Measurements from ENCODE around the gene AKAP9.

AKAP9 gene

DNA sequence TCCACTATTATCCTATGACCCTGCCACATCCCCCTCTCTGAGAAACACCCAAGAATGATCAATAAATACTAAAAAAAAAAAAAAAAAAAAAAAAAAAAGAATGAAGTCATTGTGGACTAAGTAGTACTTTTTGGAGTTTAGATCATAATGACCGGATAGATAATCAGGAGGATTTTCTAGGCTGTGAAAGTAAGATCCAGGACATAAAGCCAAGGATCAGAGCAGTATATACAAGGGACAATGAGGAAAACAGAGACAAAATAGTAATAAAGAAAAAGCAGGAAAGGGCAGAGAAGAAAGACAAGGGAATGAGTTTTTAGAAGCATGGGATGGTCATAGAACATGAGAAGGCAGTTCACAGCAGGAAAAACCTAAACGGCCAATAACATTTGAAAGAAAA is 87.6 kb downstream of the AKAP9 start:
- DNase-seq (ENCODE audit: extremely low read depth, low read depth) = no peak
- TF ChIP-seq, protein P1, sequence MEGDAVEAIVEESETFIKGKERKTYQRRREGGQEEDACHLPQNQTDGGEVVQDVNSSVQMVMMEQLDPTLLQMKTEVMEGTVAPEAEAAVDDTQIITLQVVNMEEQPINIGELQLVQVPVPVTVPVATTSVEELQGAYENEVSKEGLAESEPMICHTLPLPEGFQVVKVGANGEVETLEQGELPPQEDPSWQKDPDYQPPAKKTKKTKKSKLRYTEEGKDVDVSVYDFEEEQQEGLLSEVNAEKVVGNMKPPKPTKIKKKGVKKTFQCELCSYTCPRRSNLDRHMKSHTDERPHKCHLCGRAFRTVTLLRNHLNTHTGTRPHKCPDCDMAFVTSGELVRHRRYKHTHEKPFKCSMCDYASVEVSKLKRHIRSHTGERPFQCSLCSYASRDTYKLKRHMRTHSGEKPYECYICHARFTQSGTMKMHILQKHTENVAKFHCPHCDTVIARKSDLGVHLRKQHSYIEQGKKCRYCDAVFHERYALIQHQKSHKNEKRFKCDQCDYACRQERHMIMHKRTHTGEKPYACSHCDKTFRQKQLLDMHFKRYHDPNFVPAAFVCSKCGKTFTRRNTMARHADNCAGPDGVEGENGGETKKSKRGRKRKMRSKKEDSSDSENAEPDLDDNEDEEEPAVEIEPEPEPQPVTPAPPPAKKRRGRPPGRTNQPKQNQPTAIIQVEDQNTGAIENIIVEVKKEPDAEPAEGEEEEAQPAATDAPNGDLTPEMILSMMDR (IDR thresholded peaks at IDR 0.05; ENCODE audit: low read depth, low read length, missing control alignments) = no peak
- H3K4me3 ChIP-seq (replicated peaks; ENCODE audit: low read depth, low read length) = no peak overlapping the region

DNA sequence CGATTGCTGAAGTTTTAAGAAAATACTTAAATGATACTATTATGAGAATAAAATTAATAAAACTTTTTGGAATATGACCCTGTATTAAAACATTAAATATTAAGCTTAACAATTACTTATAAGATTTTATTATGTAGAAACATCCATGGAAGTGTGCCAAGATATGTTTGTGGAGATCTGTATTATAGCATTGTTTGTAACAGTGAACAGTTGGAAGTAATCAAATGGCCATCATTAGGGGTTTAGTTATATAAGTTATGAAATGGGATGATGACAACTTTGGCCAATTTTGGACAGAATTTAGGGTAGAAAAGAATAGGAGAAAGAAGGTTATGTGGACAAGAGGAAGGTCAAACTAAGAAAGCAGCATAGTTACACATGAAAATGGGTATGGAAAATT is 88.0 kb downstream of the AKAP9 start:
- H3K4me3 ChIP-seq (replicated peaks; ENCODE audit: low read depth, low read length) = no peak overlapping the region
- DNase-seq (ENCODE audit: extremely low read depth, low read depth) = no peak
- TF ChIP-seq, protein P1 (IDR thresholded peaks at IDR 0.05; ENCODE audit: low read depth, low read length, missing control alignments) = no peak

DNA sequence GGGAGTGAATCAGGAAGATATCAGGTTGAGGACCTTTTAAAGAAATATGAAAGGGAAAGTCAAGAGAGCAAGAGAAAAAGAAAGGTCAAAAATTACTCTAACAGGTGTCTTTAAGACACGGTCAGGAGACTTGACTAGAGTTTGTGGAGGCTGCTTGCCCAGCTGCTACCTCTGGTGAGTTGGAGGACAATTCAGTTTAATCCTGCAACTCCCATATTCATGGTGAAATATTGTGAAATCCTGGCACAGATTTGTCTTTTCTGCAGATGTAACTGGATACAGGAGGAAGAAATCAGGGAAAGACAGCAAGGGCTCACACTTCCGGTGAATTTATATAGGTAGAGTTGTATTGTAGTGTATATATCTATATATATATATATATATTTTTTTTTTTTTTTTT is 93.5 kb downstream of the AKAP9 start:
- TF ChIP-seq, protein P1 (IDR thresholded peaks at IDR 0.05; ENCODE audit: low read depth, low read length, missing control alignments) = no peak

DNA sequence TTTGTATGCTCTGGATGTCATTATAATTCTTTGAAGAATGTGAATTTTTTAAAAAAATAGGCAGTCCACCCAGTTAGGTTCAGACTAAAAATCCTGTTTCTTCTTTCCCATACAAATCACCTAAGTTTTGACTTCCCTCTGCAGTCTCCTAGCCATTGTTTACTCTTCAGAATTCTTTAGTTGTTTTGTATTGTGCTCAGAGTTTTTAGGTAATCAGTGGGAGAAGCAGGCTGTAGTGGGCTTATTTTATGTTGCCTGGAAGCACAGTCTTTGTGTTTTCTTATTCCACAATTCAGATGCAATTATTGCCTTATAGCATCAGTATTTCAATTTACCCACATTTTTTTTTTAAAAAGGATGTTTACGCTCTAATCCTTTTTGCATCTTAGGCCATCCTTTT is 94.9 kb downstream of the AKAP9 start:
- TF ChIP-seq, protein P1 (IDR thresholded peaks at IDR 0.05; ENCODE audit: low read depth, low read length, missing control alignments) = no peak
- no peak overlapping the region for H3K4me3 ChIP-seq (replicated peaks; ENCODE audit: low read depth, low read length)
- no peak for DNase-seq (ENCODE audit: extremely low read depth, low read depth)

More for the DNA sequence above, 93.5 kb downstream of the AKAP9 start:
- no peak overlapping the region for H3K4me3 ChIP-seq (replicated peaks; ENCODE audit: low read depth, low read length)
- no peak for DNase-seq (ENCODE audit: extremely low read depth, low read depth)

GRCh38 chr7:92039900-92040299 is 99.2 kb downstream of the AKAP9 start:
- H3K4me3 ChIP-seq (replicated peaks; ENCODE audit: low read depth, low read length) = no peak overlapping the region
- TF ChIP-seq, protein P1 (IDR thresholded peaks at IDR 0.05; ENCODE audit: low read depth, low read length, missing control alignments) = no peak
- DNase-seq (ENCODE audit: extremely low read depth, low read depth) = no peak

GRCh38 chr7:92042056-92042737 is 101.5 kb downstream of the AKAP9 start:
- no peak for DNase-seq (ENCODE audit: extremely low read depth, low read depth)
- H3K4me3 ChIP-seq (replicated peaks; ENCODE audit: low read depth, low read length) = no peak overlapping the region
- TF ChIP-seq, protein P1 (IDR thresholded peaks at IDR 0.05; ENCODE audit: low read depth, low read length, missing control alignments) = no peak

DNA sequence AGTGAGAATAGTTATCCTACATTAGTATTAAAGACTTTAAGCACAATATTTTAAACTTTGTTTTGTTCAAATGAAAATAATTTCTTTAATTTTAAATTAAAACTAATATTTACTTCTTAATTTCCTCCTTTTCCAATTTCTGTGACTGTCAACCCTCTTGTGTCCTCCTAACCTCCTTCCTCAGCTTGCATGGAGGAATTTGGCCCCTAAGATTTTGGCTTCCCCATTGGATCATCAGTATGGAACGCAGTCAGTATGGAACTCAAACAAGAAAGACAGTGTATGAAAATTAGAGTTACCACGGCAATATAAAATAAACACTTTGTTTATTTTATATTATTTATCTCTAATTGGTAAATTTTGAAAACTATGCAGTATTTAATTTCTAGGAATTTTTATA is 102.4 kb downstream of the AKAP9 start:
- TF ChIP-seq, protein P1 (IDR thresholded peaks at IDR 0.05; ENCODE audit: low read depth, low read length, missing control alignments) = no peak
- H3K4me3 ChIP-seq (replicated peaks; ENCODE audit: low read depth, low read length) = no peak overlapping the region
- DNase-seq (ENCODE audit: extremely low read depth, low read depth) = no peak
